Naive B cell (primary cell): ENCODE results near the gene CLASP1. TPM values are rescaled to one million over a fixed set of nuclear protein-coding genes. Genes with fewer than 3 reads are reported as not detected.
"Not testable (repeated sequence)": the region's sequence is repeated elsewhere in the genome, so short reads cannot be mapped to it uniquely, and the experiment has no call there.

Source experiments
- ATAC-seq, 2 donors: fragments of 150-1000 bp; cut with Tn5 transposase; 2 replicates each; pipeline ENCODE4 v1.10.0; 2021; ENCODE audit warnings: low read depth in 2 of 2, mild to moderate bottlenecking in 2 of 2, moderate library complexity in 2 of 2
- DNase-seq: peaks from one replicate; pipeline ENCODE4 v3.0.0; 2022
- H3K27ac Mint-ChIP-seq, 6 donors: one replicate each; pipeline ENCODE4 v1.8.0; 2020 to 2022; ENCODE audit warnings: mild to moderate bottlenecking in 6 of 6, mixed read lengths in 6 of 6, moderate library complexity in 5 of 6, inconsistent platforms in 2 of 6
- H3K27me3 Mint-ChIP-seq, 3 donors: one replicate each; pipeline ENCODE4 v1.8.0; 2021 to 2022; ENCODE audit warnings: mixed read lengths in 3 of 3, mild to moderate bottlenecking in 1 of 3
- H3K36me3 Mint-ChIP-seq, 2 donors: one replicate each; pipeline ENCODE4 v1.8.0; 2020 to 2022; ENCODE audit warnings: mixed read lengths in 2 of 2, inconsistent platforms in 1 of 2, mild to moderate bottlenecking in 1 of 2
- H3K4me1 Mint-ChIP-seq, 3 donors: one replicate each; pipeline ENCODE4 v1.8.0; 2020 to 2022; ENCODE audit warnings: mixed read lengths in 3 of 3, inconsistent platforms in 1 of 3, mild to moderate bottlenecking in 1 of 3, moderate library complexity in 1 of 3
- H3K4me3 Mint-ChIP-seq, 8 donors: one replicate each; pipeline ENCODE4 v1.8.0; 2020 to 2022; ENCODE audit warnings: mild to moderate bottlenecking in 8 of 8, mixed read lengths in 8 of 8, moderate library complexity in 8 of 8, inconsistent platforms in 2 of 8
- H3K9me3 Mint-ChIP-seq, 7 donors: one replicate each; pipeline ENCODE4 v1.8.0; 2020 to 2022; ENCODE audit warnings: mixed read lengths in 7 of 7, mild to moderate bottlenecking in 5 of 7, inconsistent platforms in 2 of 7, moderate library complexity in 1 of 7
- polyA plus RNA-seq, 6 donors: library from polyadenylated mRNA; unstranded; fragments of 300-500 nt; fragmentation: Illumina TruSeq; gene quantifications; one replicate each; pipeline ENCODE4 v1.2.3, GENCODE V29; 2021; ENCODE audit warnings: low read depth in 6 of 6

The CLASP1 gene
- 10 to 100 TPM in 5 of 6 donors, 1 to 10 TPM in 1; 4.6 to 24.1 (median 13.5) TPM for polyA plus RNA-seq

- ATAC-seq (peak in 1 of 2 donors; percentile 19), DNase-seq (no peak)
- H3K4me3 Mint-ChIP-seq: peak within 1 kb of the TSS; percentile 88 to 100 (median 99)
- H3K27me3 Mint-ChIP-seq: no peaks in the 10 kb centered on the region
- H3K36me3 Mint-ChIP-seq: peaks cover 0 to 7% of the 10 kb centered on the region in 2 donors
- peaks cover 42 to 64% (median 53%) of the 10 kb centered on the region in 3 donors for H3K4me1 Mint-ChIP-seq
- peaks cover 0 to 3% (median 0%) of the 10 kb centered on the region in 7 donors for H3K9me3 Mint-ChIP-seq
- peak within 1 kb of the TSS; percentile 99 to 100 (median 99) for H3K27ac Mint-ChIP-seq
These were observed at the start of gene CLASP1 for GRCh38 chr2:121649149-121649595. TSS of gene CLASP1 (minus strand) at chr2:121649462. CDS start at chr2:121605895, 43,567 bp downstream.

- Mint-ChIP-seq H3K27ac (peak overlapping the region in 2 of 6 donors; percentile 24 to 40), H3K27me3 (peaks cover 0 to 6% (median 0%) of the 10 kb centered on the region in 3 donors), H3K9me3 (no peaks in the 10 kb centered on the region), H3K4me1 (peaks cover 15 to 18% (median 15%) of the 10 kb centered on the region in 3 donors), H3K4me3 (peak overlapping the region in 2 of 8 donors; percentile 4 to 58), H3K36me3 (no peaks in the 10 kb centered on the region)
- DNase-seq (no peak), ATAC-seq (no peak)
These were observed 49.2 kb upstream of the CLASP1 start for GRCh38 chr2:121698318-121698930.

GRCh38 chr2:121697108-121697631 lies 47.9 kb upstream of the CLASP1 start:
- peak overlapping the region in 4 of 6 donors; percentile 6 to 21 (median 8) for H3K27ac Mint-ChIP-seq
- no peaks in the 10 kb centered on the region for H3K9me3 Mint-ChIP-seq
- no peak for ATAC-seq
- no peak for DNase-seq
- H3K4me3 Mint-ChIP-seq: peak overlapping the region in 1 of 8 donors; percentile 34
- peaks cover 0 to 6% (median 0%) of the 10 kb centered on the region in 3 donors for H3K27me3 Mint-ChIP-seq
- no peaks in the 10 kb centered on the region for H3K36me3 Mint-ChIP-seq
- peaks cover 15 to 18% (median 15%) of the 10 kb centered on the region in 3 donors for H3K4me1 Mint-ChIP-seq

GRCh38 chr2:121696410-121696930 lies 47.2 kb upstream of the CLASP1 start:
- H3K4me1 Mint-ChIP-seq: peaks cover 15 to 18% (median 15%) of the 10 kb centered on the region in 3 donors
- peaks cover 0 to 6% (median 0%) of the 10 kb centered on the region in 3 donors for H3K27me3 Mint-ChIP-seq
- no peaks in the 10 kb centered on the region for H3K36me3 Mint-ChIP-seq
- DNase-seq (no peak), ATAC-seq (no peak)
- H3K9me3 Mint-ChIP-seq: no peaks in the 10 kb centered on the region
- no peak overlapping the region for H3K4me3 Mint-ChIP-seq
- H3K27ac Mint-ChIP-seq: peak overlapping the region in 2 of 6 donors; percentile 9 to 44

GRCh38 chr2:121695171-121695451 lies 45.8 kb upstream of the CLASP1 start:
- Mint-ChIP-seq H3K4me3 (no peak overlapping the region), H3K4me1 (peaks cover 14 to 15% (median 15%) of the 10 kb centered on the region in 3 donors), H3K9me3 (no peaks in the 10 kb centered on the region), H3K27me3 (peaks cover 0 to 6% (median 0%) of the 10 kb centered on the region in 3 donors), H3K27ac (peak overlapping the region in 2 of 6 donors; percentile 14 to 49), H3K36me3 (no peaks in the 10 kb centered on the region)
- ATAC-seq (no peak), DNase-seq (no peak)

GRCh38 chr2:121694398-121695170 lies 45.3 kb upstream of the CLASP1 start:
- no peak for ATAC-seq
- Mint-ChIP-seq H3K4me3 (no peak overlapping the region), H3K27me3 (peaks cover 0 to 6% (median 0%) of the 10 kb centered on the region in 3 donors), H3K4me1 (peaks cover 9 to 12% (median 10%) of the 10 kb centered on the region in 3 donors), H3K36me3 (no peaks in the 10 kb centered on the region), H3K9me3 (no peaks in the 10 kb centered on the region), H3K27ac (no peak overlapping the region)
- DNase-seq: no peak

- H3K4me1 Mint-ChIP-seq, H3K9me3 Mint-ChIP-seq, H3K27me3 Mint-ChIP-seq, ATAC-seq, H3K4me3 Mint-ChIP-seq, H3K27ac Mint-ChIP-seq, H3K36me3 Mint-ChIP-seq, DNase-seq: not testable (repeated sequence)
These were observed 41.3 kb upstream of the CLASP1 start for GRCh38 chr2:121690572-121690971.

GRCh38 chr2:121690095-121690494 lies 40.8 kb upstream of the CLASP1 start:
- no peak overlapping the region for H3K4me3 Mint-ChIP-seq
- no peak overlapping the region for H3K27ac Mint-ChIP-seq
- DNase-seq (no peak), ATAC-seq (no peak)
- H3K27me3 Mint-ChIP-seq: no peaks in the 10 kb centered on the region
- peaks cover 0 to 4% (median 0%) of the 10 kb centered on the region in 7 donors for H3K9me3 Mint-ChIP-seq
- no peaks in the 10 kb centered on the region for H3K36me3 Mint-ChIP-seq
- H3K4me1 Mint-ChIP-seq: no peaks in the 10 kb centered on the region

- DNase-seq (no peak), ATAC-seq (no peak)
- Mint-ChIP-seq H3K36me3 (peaks cover 0 to 3% of the 10 kb centered on the region in 2 donors), H3K4me3 (no peak overlapping the region), H3K27me3 (no peaks in the 10 kb centered on the region), H3K27ac (peak overlapping the region in 2 of 6 donors; percentile 19 to 88), H3K4me1 (no peaks in the 10 kb centered on the region), H3K9me3 (peaks cover 0 to 5% (median 2%) of the 10 kb centered on the region in 7 donors)
These were observed 40.1 kb upstream of the CLASP1 start for GRCh38 chr2:121689356-121689755.

GRCh38 chr2:121688820-121689219 lies 39.6 kb upstream of the CLASP1 start:
- Mint-ChIP-seq H3K4me1 (no peaks in the 10 kb centered on the region), H3K4me3 (no peak overlapping the region), H3K27ac (peak overlapping the region in 2 of 6 donors; percentile 32 to 54), H3K27me3 (no peaks in the 10 kb centered on the region), H3K9me3 (peaks cover 2 to 11% (median 7%) of the 10 kb centered on the region in 7 donors), H3K36me3 (peaks cover 0 to 8% of the 10 kb centered on the region in 2 donors)
- DNase-seq (no peak), ATAC-seq (no peak)

- Mint-ChIP-seq H3K36me3 (peaks cover 0 to 23% of the 10 kb centered on the region in 2 donors), H3K27ac (no peak overlapping the region), H3K9me3 (peaks cover 7 to 30% (median 23%) of the 10 kb centered on the region in 7 donors), H3K27me3 (no peaks in the 10 kb centered on the region), H3K4me3 (no peak overlapping the region), H3K4me1 (no peaks in the 10 kb centered on the region)
- ATAC-seq (no peak), DNase-seq (no peak)
These were observed 37.6 kb upstream of the CLASP1 start for GRCh38 chr2:121686902-121687301.

- Mint-ChIP-seq H3K4me1 (no peaks in the 10 kb centered on the region), H3K36me3 (peaks cover 3 to 27% of the 10 kb centered on the region in 2 donors), H3K9me3 (peaks cover 11 to 37% (median 30%) of the 10 kb centered on the region in 7 donors), H3K27me3 (no peaks in the 10 kb centered on the region), H3K27ac (peak overlapping the region in 1 of 6 donors; percentile 9), H3K4me3 (no peak overlapping the region)
- no peak for DNase-seq
- ATAC-seq: no peak
These were observed 37.0 kb upstream of the CLASP1 start for GRCh38 chr2:121686218-121686617.
